ENCODE measurements around the gene BIRC2. TPM values are rescaled to one million over a fixed set of nuclear protein-coding genes. Genes with fewer than 3 reads are reported as not detected.

Gene BIRC2
- polyA plus RNA-seq, 1 of the 3 experiments (the other 2 are of a cell fraction): 20.1 TPM

DNA sequence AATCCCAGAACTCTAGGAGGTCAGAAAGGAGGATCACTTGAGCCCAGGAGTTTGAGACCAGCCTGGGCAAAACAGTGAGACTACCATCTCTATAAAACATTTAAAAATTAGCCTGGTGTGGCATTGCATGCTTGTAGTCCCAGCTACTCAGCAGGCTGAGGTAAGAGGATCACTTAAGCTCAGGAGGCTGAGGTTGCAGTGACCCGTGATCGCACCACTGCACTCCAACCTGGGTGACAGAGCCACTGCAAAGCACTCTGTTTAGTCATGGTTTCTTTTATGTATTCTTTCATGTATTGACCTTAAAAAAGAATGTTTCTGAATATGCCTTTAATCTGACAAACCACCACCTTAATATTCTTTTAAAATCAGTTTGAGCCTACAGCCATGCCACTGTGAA, 52.2 kb downstream of the BIRC2 start:
- no peaks in the 10 kb centered on the region for H4K20me1 ChIP-seq (ENCODE audit: insufficient read depth)
- no peak overlapping the region for H3K4me3 ChIP-seq (ENCODE audit: low read depth in 2 of 2, low read length in 1 of 2)
- WGBS (ENCODE audit: low lambda C conversion rate): 100% methylated on average over 2 of the region's 2 CpGs
- TF ChIP-seq RCOR1 (IDR thresholded peaks at IDR 0.05; ENCODE audit: low read length): no peak
- TF ChIP-seq YY1 (IDR thresholded peaks at IDR 0.05; ENCODE audit: low read depth): no peak
- TF ChIP-seq, protein P1, sequence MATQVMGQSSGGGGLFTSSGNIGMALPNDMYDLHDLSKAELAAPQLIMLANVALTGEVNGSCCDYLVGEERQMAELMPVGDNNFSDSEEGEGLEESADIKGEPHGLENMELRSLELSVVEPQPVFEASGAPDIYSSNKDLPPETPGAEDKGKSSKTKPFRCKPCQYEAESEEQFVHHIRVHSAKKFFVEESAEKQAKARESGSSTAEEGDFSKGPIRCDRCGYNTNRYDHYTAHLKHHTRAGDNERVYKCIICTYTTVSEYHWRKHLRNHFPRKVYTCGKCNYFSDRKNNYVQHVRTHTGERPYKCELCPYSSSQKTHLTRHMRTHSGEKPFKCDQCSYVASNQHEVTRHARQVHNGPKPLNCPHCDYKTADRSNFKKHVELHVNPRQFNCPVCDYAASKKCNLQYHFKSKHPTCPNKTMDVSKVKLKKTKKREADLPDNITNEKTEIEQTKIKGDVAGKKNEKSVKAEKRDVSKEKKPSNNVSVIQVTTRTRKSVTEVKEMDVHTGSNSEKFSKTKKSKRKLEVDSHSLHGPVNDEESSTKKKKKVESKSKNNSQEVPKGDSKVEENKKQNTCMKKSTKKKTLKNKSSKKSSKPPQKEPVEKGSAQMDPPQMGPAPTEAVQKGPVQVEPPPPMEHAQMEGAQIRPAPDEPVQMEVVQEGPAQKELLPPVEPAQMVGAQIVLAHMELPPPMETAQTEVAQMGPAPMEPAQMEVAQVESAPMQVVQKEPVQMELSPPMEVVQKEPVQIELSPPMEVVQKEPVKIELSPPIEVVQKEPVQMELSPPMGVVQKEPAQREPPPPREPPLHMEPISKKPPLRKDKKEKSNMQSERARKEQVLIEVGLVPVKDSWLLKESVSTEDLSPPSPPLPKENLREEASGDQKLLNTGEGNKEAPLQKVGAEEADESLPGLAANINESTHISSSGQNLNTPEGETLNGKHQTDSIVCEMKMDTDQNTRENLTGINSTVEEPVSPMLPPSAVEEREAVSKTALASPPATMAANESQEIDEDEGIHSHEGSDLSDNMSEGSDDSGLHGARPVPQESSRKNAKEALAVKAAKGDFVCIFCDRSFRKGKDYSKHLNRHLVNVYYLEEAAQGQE (IDR thresholded peaks at IDR 0.05; ENCODE audit: low read depth, low read length): no peak
- TF ChIP-seq EP300 (IDR thresholded peaks at IDR 0.05; ENCODE audit: borderline replicate concordance in 1 of 2, low read depth in 1 of 2, low read length in 1 of 2): no peak
- no peak for TF ChIP-seq IRF3 (IDR thresholded peaks at IDR 0.05; ENCODE audit: low read depth, low read length)
- no peak for TF ChIP-seq MAX (IDR thresholded peaks at IDR 0.05; ENCODE audit: low read depth)
- TF ChIP-seq CHD2 (IDR thresholded peaks at IDR 0.05; ENCODE audit: low read length, partially characterized antibody): no peak
- no peak for TF ChIP-seq RXRA (IDR thresholded peaks at IDR 0.05; ENCODE audit: borderline replicate concordance, low read depth)
- TF ChIP-seq TEAD4 (IDR thresholded peaks at IDR 0.05; ENCODE audit: borderline replicate concordance, insufficient read depth): no peak
- TF ChIP-seq SMC3 (IDR thresholded peaks at IDR 0.05; ENCODE audit: low read depth, low read length): no peak
- no peak for TF ChIP-seq NFIC (IDR thresholded peaks at IDR 0.05; ENCODE audit: borderline replicate concordance)
- no peak for TF ChIP-seq GATA2 (CRISPR knock-in tag; IDR thresholded peaks at IDR 0.05)
- no peaks in the 10 kb centered on the region for H3K27me3 ChIP-seq (ENCODE audit: insufficient read depth)
- POLR2A ChIA-PET: no interaction called here
- no peak overlapping the region for H3K27ac ChIP-seq (ENCODE audit: low read depth in 2 of 2, low read length in 1 of 2)
- H3F3A ChIP-seq (replicated peaks; ENCODE audit: insufficient read depth): peaks cover 29% of the 10 kb centered on the region
- no peak for DNase-seq
- H3K4me2 ChIP-seq: no peak overlapping the region
- H2AFZ ChIP-seq (ENCODE audit: low read depth): no peak overlapping the region
- peaks cover 0 to 6% of the 10 kb centered on the region in 2 experiments; a peak in 1 of 4 replicates for H3K4me1 ChIP-seq (ENCODE audit: control insufficient read depth in 1 of 2, insufficient read depth in 2 of 2, low read depth in 1 of 2, low read length in 1 of 2)
- peaks cover 58 to 75% of the 10 kb centered on the region in 2 experiments for H3K36me3 ChIP-seq (replicated peaks in 1 of 2; ENCODE audit: control insufficient read depth in 1 of 2, insufficient read depth in 2 of 2, low read length in 1 of 2)
- H3K9me3 ChIP-seq: no peaks in the 10 kb centered on the region
- H3K79me2 ChIP-seq (ENCODE audit: insufficient read depth): peaks cover 80% of the 10 kb centered on the region; the same call in 1 of the 2 replicates
- CTCF ChIA-PET: interaction anchor here (0.9 to 2.0 kb wide), 2 partner anchors 9 to 24 kb away, joined by 4 to 5 read pairs; no protein-coding TSS in a partner anchor
- no peak overlapping the region for H3K9ac ChIP-seq
- no peaks in the 10 kb centered on the region for H3K9me2 ChIP-seq

GRCh38 chr11:102400603-102401002, 53.6 kb downstream of the BIRC2 start:
- no peak overlapping the region for H3K9ac ChIP-seq
- ChIA-PET CTCF (interaction anchor here (0.9 to 4.3 kb wide), 4 partner anchors 9 to 108 kb away, joined by 3 to 30 read pairs (median 4); no protein-coding TSS in a partner anchor), POLR2A (no interaction called here)
- no peaks in the 10 kb centered on the region for H4K20me1 ChIP-seq (ENCODE audit: insufficient read depth)
- no peak overlapping the region for H3K27ac ChIP-seq (ENCODE audit: low read depth in 2 of 2, low read length in 1 of 2)
- H3F3A ChIP-seq (replicated peaks; ENCODE audit: insufficient read depth): peaks cover 26% of the 10 kb centered on the region
- no peaks in the 10 kb centered on the region for H3K27me3 ChIP-seq (ENCODE audit: insufficient read depth)
- peaks cover 0 to 6% of the 10 kb centered on the region in 2 experiments; a peak in 1 of 4 replicates for H3K4me1 ChIP-seq (ENCODE audit: control insufficient read depth in 1 of 2, insufficient read depth in 2 of 2, low read depth in 1 of 2, low read length in 1 of 2)
- H3K4me2 ChIP-seq: no peak overlapping the region
- no peak overlapping the region for H2AFZ ChIP-seq (ENCODE audit: low read depth)
- peaks cover 53 to 65% of the 10 kb centered on the region in 2 experiments for H3K36me3 ChIP-seq (replicated peaks in 1 of 2; ENCODE audit: control insufficient read depth in 1 of 2, insufficient read depth in 2 of 2, low read length in 1 of 2)
- H3K79me2 ChIP-seq (ENCODE audit: insufficient read depth): peaks cover 79% of the 10 kb centered on the region; the same call in 1 of the 2 replicates
- no peak for DNase-seq
- TF ChIP-seq NRF1 (IDR thresholded peaks at IDR 0.05; ENCODE audit: low read depth, low read length) (no peak), MAX (IDR thresholded peaks at IDR 0.05; ENCODE audit: low read depth) (no peak), RXRA (IDR thresholded peaks at IDR 0.05; ENCODE audit: borderline replicate concordance, low read depth) (no peak), SIN3A (IDR thresholded peaks at IDR 0.05; ENCODE audit: borderline replicate concordance, low read depth, low read length) (no peak), RCOR1 (IDR thresholded peaks at IDR 0.05; ENCODE audit: low read length) (no peak), RAD21 (IDR thresholded peaks at IDR 0.05; ENCODE audit: low read length) (no peak)
- TF ChIP-seq, protein P1 (IDR thresholded peaks at IDR 0.05; ENCODE audit: low read depth, low read length): no peak
- TF ChIP-seq, protein P2, sequence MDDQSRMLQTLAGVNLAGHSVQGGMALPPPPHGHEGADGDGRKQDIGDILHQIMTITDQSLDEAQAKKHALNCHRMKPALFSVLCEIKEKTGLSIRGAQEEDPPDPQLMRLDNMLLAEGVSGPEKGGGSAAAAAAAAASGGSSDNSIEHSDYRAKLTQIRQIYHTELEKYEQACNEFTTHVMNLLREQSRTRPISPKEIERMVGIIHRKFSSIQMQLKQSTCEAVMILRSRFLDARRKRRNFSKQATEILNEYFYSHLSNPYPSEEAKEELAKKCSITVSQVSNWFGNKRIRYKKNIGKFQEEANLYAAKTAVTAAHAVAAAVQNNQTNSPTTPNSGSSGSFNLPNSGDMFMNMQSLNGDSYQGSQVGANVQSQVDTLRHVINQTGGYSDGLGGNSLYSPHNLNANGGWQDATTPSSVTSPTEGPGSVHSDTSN (IDR thresholded peaks at IDR 0.05): no peak
- H3K9me2 ChIP-seq: no peaks in the 10 kb centered on the region
- 95% methylated on average over 5 of the region's 5 CpGs for WGBS (ENCODE audit: low lambda C conversion rate)
- no peak overlapping the region for H3K4me3 ChIP-seq (ENCODE audit: low read depth in 2 of 2, low read length in 1 of 2)
- H3K9me3 ChIP-seq: no peaks in the 10 kb centered on the region
